Parathyroid adenoma (tissue), 2 donors: ENCODE data around the gene FAM3D.
"Not testable (repeated sequence)": the region's sequence is repeated elsewhere in the genome, so short reads cannot be mapped to it uniquely, and the experiment has no call there.

Experiments used
- H2AFZ ChIP-seq: fragments of 300-600 bp; sonication (generic); one replicate; pipeline ENCODE4 v1.7.0; 2017; ENCODE audit warnings: antibody characterized with exemption, mild to moderate bottlenecking
- H3K27ac ChIP-seq: fragments of 300-600 bp; sonication (generic); one replicate; pipeline ENCODE4 v1.7.0; 2017
- H3K27me3 ChIP-seq: fragments of 300-600 bp; sonication (generic); one replicate; pipeline ENCODE4 v1.7.0; 2017; ENCODE audit warnings: low read length; ENCODE audit not compliant: control insufficient read depth, insufficient read depth
- H3K36me3 ChIP-seq: fragments of 300-600 bp; sonication (generic); one replicate; pipeline ENCODE4 v1.7.0; 2017; ENCODE audit warnings: low read length; ENCODE audit not compliant: control insufficient read depth, insufficient read depth
- H3K4me1 ChIP-seq: fragments of 300-600 bp; sonication (generic); one replicate; pipeline ENCODE4 v1.7.0; 2017; ENCODE audit warnings: control low read depth
- H3K4me2 ChIP-seq: fragments of 300-600 bp; sonication (generic); one replicate; pipeline ENCODE4 v1.7.0; 2017; ENCODE audit warnings: low read length
- H3K4me3 ChIP-seq: fragments of 300-600 bp; sonication (generic); one replicate; pipeline ENCODE4 v1.7.0; 2017; ENCODE audit warnings: low read depth, low read length
- H3K79me2 ChIP-seq: fragments of 300-600 bp; sonication (generic); one replicate; pipeline ENCODE4 v1.7.0; 2017; ENCODE audit warnings: control low read depth
- H3K9ac ChIP-seq: fragments of 300-600 bp; sonication (generic); one replicate; pipeline ENCODE4 v1.7.0; 2017; ENCODE audit warnings: mild to moderate bottlenecking
- H3K9me3 ChIP-seq: fragments of 300-600 bp; sonication (generic); one replicate; pipeline ENCODE4 v1.7.0; 2017; ENCODE audit warnings: low read length; ENCODE audit not compliant: control insufficient read depth
- CTCF ChIP-seq: fragments of 300-600 bp; sonication (generic); IDR thresholded peaks from one replicate; pipeline ENCODE4 v1.7.0; 2017; ENCODE audit warnings: antibody characterized with exemption, mild to moderate bottlenecking
- donor health status: primary hyperparathyroidism.

FAM3D gene

GRCh38 chr3:58679974-58680666, 13.5 kb upstream of the FAM3D start:
- no peaks in the 10 kb centered on the region for H3K9me3 ChIP-seq
- H3K79me2 ChIP-seq: no peaks in the 10 kb centered on the region
- TF ChIP-seq CTCF: no peak
- no peak overlapping the region for H3K4me2 ChIP-seq
- H3K9ac ChIP-seq: no peak overlapping the region
- H3K4me3 ChIP-seq: no peak overlapping the region
- no peaks in the 10 kb centered on the region for H3K4me1 ChIP-seq
- no peak overlapping the region for H2AFZ ChIP-seq
- H3K27ac ChIP-seq: peak overlapping the region; percentile 34
- no peaks in the 10 kb centered on the region for H3K36me3 ChIP-seq
- no peaks in the 10 kb centered on the region for H3K27me3 ChIP-seq

- Histone ChIP-seq H3K27ac (peak overlapping the region; percentile 34), H3K9me3 (no peaks in the 10 kb centered on the region), H3K9ac (no peak overlapping the region), H3K4me3 (no peak overlapping the region), H3K4me2 (no peak overlapping the region), H3K27me3 (no peaks in the 10 kb centered on the region), H3K36me3 (no peaks in the 10 kb centered on the region), H2AFZ (no peak overlapping the region), H3K4me1 (no peaks in the 10 kb centered on the region), H3K79me2 (no peaks in the 10 kb centered on the region)
- TF ChIP-seq CTCF: no peak
Measured at GRCh38 chr3:58679446-58679845, 12.9 kb upstream of the FAM3D start.

- not testable (repeated sequence) for H3K4me1 ChIP-seq, H3K36me3 ChIP-seq, H3K4me2 ChIP-seq, H3K4me3 ChIP-seq, H3K9me3 ChIP-seq, H3K27me3 ChIP-seq, H3K27ac ChIP-seq, H3K9ac ChIP-seq, H3K79me2 ChIP-seq, H2AFZ ChIP-seq
Measured at GRCh38 chr3:58678177-58678970, 11.8 kb upstream of the FAM3D start.

GRCh38 chr3:58672880-58673279, 6.3 kb upstream of the FAM3D start:
- no peak for TF ChIP-seq CTCF
- H3K4me1 ChIP-seq: no peaks in the 10 kb centered on the region
- H3K9me3 ChIP-seq: no peaks in the 10 kb centered on the region
- H3K27ac ChIP-seq: no peak overlapping the region
- H3K27me3 ChIP-seq: no peaks in the 10 kb centered on the region
- no peak overlapping the region for H3K4me2 ChIP-seq
- H3K79me2 ChIP-seq: no peaks in the 10 kb centered on the region
- no peaks in the 10 kb centered on the region for H3K36me3 ChIP-seq
- no peak overlapping the region for H3K9ac ChIP-seq
- no peak overlapping the region for H3K4me3 ChIP-seq
- H2AFZ ChIP-seq: no peak overlapping the region

- Histone ChIP-seq H3K9me3 (no peaks in the 10 kb centered on the region), H3K4me3 (no peak overlapping the region), H3K27ac (no peak overlapping the region), H3K79me2 (no peaks in the 10 kb centered on the region), H3K4me1 (no peaks in the 10 kb centered on the region), H3K4me2 (no peak overlapping the region), H3K27me3 (no peaks in the 10 kb centered on the region), H2AFZ (no peak overlapping the region), H3K36me3 (no peaks in the 10 kb centered on the region), H3K9ac (no peak overlapping the region)
- no peak for TF ChIP-seq CTCF
Measured at GRCh38 chr3:58672451-58672850, 5.9 kb upstream of the FAM3D start.
